OCI-LY1 (cell line): ENCODE results near the gene PTPRE.

Experiments
- H2AFZ ChIP-seq: fragments of 200-600 bp; sonication (generic), shearing (Covaris generic); 2 replicates; pipeline ENCODE4 v1.6.0; 2014; ENCODE audit warnings: antibody characterized with exemption, mild to moderate bottlenecking, low read length
- H3F3A ChIP-seq: fragments of 200-600 bp; sonication (generic), shearing (Covaris generic); 2 replicates; pipeline ENCODE4 v1.6.0; 2014; ENCODE audit warnings: mild to moderate bottlenecking, antibody characterized with exemption, low read length, moderate library complexity; ENCODE audit not compliant: insufficient read depth
- H3K27ac ChIP-seq: fragments of 200-600 bp; sonication (generic); 2 replicates; pipeline ENCODE4 v1.5.1; 2014; ENCODE audit warnings: low read length, mixed run types, mild to moderate bottlenecking, low read depth; ENCODE audit not compliant: poor library complexity, severe bottlenecking
- H3K27me3 ChIP-seq: fragments of 200-600 bp; sonication (generic); 2 replicates; pipeline ENCODE4 v1.6.0; 2014; ENCODE audit warnings: antibody characterized with exemption, mild to moderate bottlenecking, low read length, moderate library complexity; ENCODE audit not compliant: insufficient read depth
- H3K36me3 ChIP-seq: fragments of 200-600 bp; sonication (generic); 2 replicates; pipeline ENCODE4 v1.6.1; 2014; ENCODE audit warnings: mild to moderate bottlenecking, antibody characterized with exemption, low read length, moderate library complexity, mixed read lengths; ENCODE audit not compliant: insufficient read depth
- H3K4me1 ChIP-seq: fragments of 200-600 bp; sonication (generic); 2 replicates; pipeline ENCODE4 v1.5.1; 2014; ENCODE audit warnings: mild to moderate bottlenecking, low read length, moderate library complexity; ENCODE audit not compliant: insufficient read depth, severe bottlenecking
- H3K4me2 ChIP-seq: fragments of 200-600 bp; sonication (generic), shearing (Covaris generic); 2 replicates; pipeline ENCODE4 v1.6.1; 2014; ENCODE audit warnings: low read length
- H3K4me3 ChIP-seq: fragments of 200-600 bp; sonication (generic); 2 replicates; pipeline ENCODE4 v1.5.1; 2014; ENCODE audit warnings: low read length, low read depth, mild to moderate bottlenecking, mixed read lengths; ENCODE audit not compliant: poor library complexity, severe bottlenecking
- H3K79me2 ChIP-seq: fragments of 200-600 bp; shearing (Covaris generic); 2 replicates; pipeline ENCODE4 v1.6.1; 2016; ENCODE audit warnings: mixed run types, low read length, mixed read lengths; ENCODE audit not compliant: insufficient read depth
- H3K9ac ChIP-seq: fragments of 200-600 bp; sonication (generic), shearing (Covaris generic); 2 replicates; pipeline ENCODE4 v1.6.1; 2014; ENCODE audit warnings: mild to moderate bottlenecking, low read length, mixed read lengths
- H3K9me2 ChIP-seq: fragments of 200-600 bp; sonication (generic), shearing (Covaris generic); 2 replicates; pipeline ENCODE4 v1.6.1; 2014; ENCODE audit warnings: low read depth, mild to moderate bottlenecking, low read length, mixed read lengths
- H3K9me3 ChIP-seq: fragments of 200-600 bp; shearing (Covaris generic); 2 replicates; pipeline ENCODE4 v1.6.1; 2014; ENCODE audit warnings: low read length, mixed read lengths
- H4K20me1 ChIP-seq: fragments of 200-600 bp; sonication (generic), shearing (Covaris generic); 2 replicates; pipeline ENCODE4 v1.6.0; 2016; ENCODE audit warnings: mild to moderate bottlenecking, low read length; ENCODE audit not compliant: insufficient read depth
- CTCF ChIP-seq: fragments of 200-600 bp; sonication (generic), shearing (Covaris generic); IDR thresholded peaks from 2 replicates; pipeline ENCODE4 v1.5.1; 2017; ENCODE audit warnings: mild to moderate bottlenecking, antibody characterized with exemption, low read length, moderate library complexity, mixed read lengths
- EZH2 ChIP-seq: fragments of 200-600 bp; sonication (generic), shearing (Covaris generic); IDR thresholded peaks from 2 replicates; pipeline ENCODE4 v1.8.0; 2017; ENCODE audit warnings: borderline replicate concordance, mixed run types, mild to moderate bottlenecking, antibody characterized with exemption, low read length, moderate library complexity, mixed read lengths

The PTPRE gene

GRCh38 chr10:127968027-127968441 lies 61.1 kb downstream of the PTPRE start:
- Histone ChIP-seq H3K4me3 (no peak overlapping the region), H3K79me2 (no peaks in the 10 kb centered on the region), H3K27ac (no peak overlapping the region), H4K20me1 (no peaks in the 10 kb centered on the region), H3K9me2 (no peaks in the 10 kb centered on the region), H3K36me3 (no peaks in the 10 kb centered on the region), H3K9ac (no peak overlapping the region), H3K27me3 (no peaks in the 10 kb centered on the region), H3F3A (no peaks in the 10 kb centered on the region), H3K4me1 (no peaks in the 10 kb centered on the region), H2AFZ (no peak overlapping the region), H3K4me2 (no peak overlapping the region), H3K9me3 (no peaks in the 10 kb centered on the region)
- TF ChIP-seq CTCF (no peak), EZH2 (no peak)

- Histone ChIP-seq H3K79me2 (no peaks in the 10 kb centered on the region), H3K27me3 (no peaks in the 10 kb centered on the region), H3K4me3 (no peak overlapping the region), H4K20me1 (no peaks in the 10 kb centered on the region), H3K27ac (no peak overlapping the region), H3K36me3 (no peaks in the 10 kb centered on the region), H3K9me3 (no peaks in the 10 kb centered on the region), H3F3A (no peaks in the 10 kb centered on the region), H3K9me2 (no peaks in the 10 kb centered on the region), H3K4me1 (no peaks in the 10 kb centered on the region), H3K9ac (no peak overlapping the region), H2AFZ (no peak overlapping the region), H3K4me2 (no peak overlapping the region)
- TF ChIP-seq EZH2: no peak
These were observed 61.8 kb downstream of the PTPRE start for GRCh38 chr10:127968659-127969058.

- H3K27ac ChIP-seq: no peak overlapping the region
- TF ChIP-seq EZH2: no peak
- TF ChIP-seq CTCF: no peak
- H3K9me2 ChIP-seq: no peaks in the 10 kb centered on the region
- no peaks in the 10 kb centered on the region for H4K20me1 ChIP-seq
- no peak overlapping the region for H3K4me2 ChIP-seq
- H3K9me3 ChIP-seq: no peaks in the 10 kb centered on the region
- no peaks in the 10 kb centered on the region for H3K36me3 ChIP-seq
- no peaks in the 10 kb centered on the region; the same call in 1 of the 2 replicates for H3K27me3 ChIP-seq
- no peaks in the 10 kb centered on the region for H3K79me2 ChIP-seq
- H3K9ac ChIP-seq: no peak overlapping the region
- H3F3A ChIP-seq: no peaks in the 10 kb centered on the region
- no peaks in the 10 kb centered on the region for H3K4me1 ChIP-seq
- H3K4me3 ChIP-seq: no peak overlapping the region
- no peak overlapping the region for H2AFZ ChIP-seq
These were observed 64.4 kb downstream of the PTPRE start for GRCh38 chr10:127971101-127971946.
